CD14-positive monocyte (primary cell): ENCODE measurements around the gene PIP5K1C. TPM values are rescaled to one million over a fixed set of nuclear protein-coding genes. Genes with fewer than 3 reads are reported as not detected.
A peak's percentile ranks its signal among the peaks of the same experiment; 100 is the strongest.

Experiments used
- DNase-seq, 3 donors: peaks; one replicate each; pipeline ENCODE4 v3.0.0-alpha.2; 2011 to 2022
- H2AFZ ChIP-seq: 2 replicates; pipeline ENCODE4 v1.6.0; 2012; ENCODE audit warnings: mild to moderate bottlenecking, low read depth, low read length, inconsistent platforms; ENCODE audit not compliant: insufficient read depth, poor library complexity, severe bottlenecking
- H3K27ac ChIP-seq, 2 donors: 1 replicate in 1 of 2; 2 replicates in 1 of 2; pipeline ENCODE4 v1.5.1; 2012 to 2013; ENCODE audit warnings: low read length in 2 of 2, control low read depth in 1 of 2, inconsistent platforms in 1 of 2, low read depth in 1 of 2, mild to moderate bottlenecking in 1 of 2
- H3K27me3 ChIP-seq, 2 donors: one replicate each; pipeline versions ENCODE4 v1.6.0 to v1.6.1; 2011 to 2013; ENCODE audit warnings: low read length in 2 of 2; ENCODE audit not compliant: control insufficient read depth in 2 of 2, insufficient read depth in 2 of 2
- H3K36me3 ChIP-seq, 2 donors: replicated peaks in 1 of 2; 1 replicate in 1 of 2; 2 replicates in 1 of 2; pipeline versions ENCODE4 v1.5.1 to v1.6.1; 2012 to 2013; ENCODE audit warnings: low read length in 2 of 2, control low read depth in 1 of 2, inconsistent platforms in 1 of 2, mild to moderate bottlenecking in 1 of 2; ENCODE audit not compliant: insufficient read depth in 2 of 2, control insufficient read depth in 1 of 2
- H3K4me1 ChIP-seq, 2 donors: 1 replicate in 1 of 2; 2 replicates in 1 of 2; pipeline versions ENCODE4 v1.5.1 to v1.6.1; 2012 to 2013; ENCODE audit warnings: low read length in 2 of 2, control low read depth in 1 of 2, inconsistent platforms in 1 of 2, mild to moderate bottlenecking in 1 of 2, moderate library complexity in 1 of 2; ENCODE audit not compliant: insufficient read depth in 2 of 2, control insufficient read depth in 1 of 2
- H3K4me2 ChIP-seq: replicated peaks from 2 replicates; pipeline ENCODE3; 2012; ENCODE audit warnings: low read length, moderate library complexity, mild to moderate bottlenecking; ENCODE audit not compliant: poor library complexity, severe bottlenecking; ENCODE audit errors: extremely low read depth
- H3K4me3 ChIP-seq, 3 experiments: fragments of 200-600 bp in 1 of 3; sonication (generic) in 1 of 3; replicated peaks in 1 of 3; 1 replicate in 2 of 3; 2 replicates in 1 of 3; pipeline ENCODE4 v1.5.1; 2011 to 2013; ENCODE audit warnings: low read length in 3 of 3, mild to moderate bottlenecking in 3 of 3, control low read depth in 2 of 3, low read depth in 2 of 3, inconsistent platforms in 1 of 3, moderate library complexity in 1 of 3
- H3K79me2 ChIP-seq: 2 replicates; pipeline ENCODE4 v1.6.0; 2012; ENCODE audit warnings: mild to moderate bottlenecking, control low read depth, inconsistent platforms, low read length, moderate library complexity; ENCODE audit not compliant: insufficient read depth
- H3K9ac ChIP-seq: 2 replicates; pipeline ENCODE4 v1.6.0; 2017; ENCODE audit warnings: low read length, mild to moderate bottlenecking; ENCODE audit not compliant: insufficient read depth, poor library complexity, severe bottlenecking
- H3K9me3 ChIP-seq, 2 donors: replicated peaks in 1 of 2; 1 replicate in 1 of 2; 2 replicates in 1 of 2; pipeline versions ENCODE4 v1.5.1 to v1.6.1; 2012 to 2013; ENCODE audit warnings: low read length in 2 of 2, control low read depth in 1 of 2; ENCODE audit not compliant: control insufficient read depth in 1 of 2, insufficient read depth in 1 of 2
- H4K20me1 ChIP-seq: 2 replicates; pipeline ENCODE4 v1.6.0; 2012; ENCODE audit warnings: mild to moderate bottlenecking, low read length, control low read depth, moderate library complexity; ENCODE audit not compliant: insufficient read depth
- H3K27ac Mint-ChIP-seq, 7 donors: one replicate each; pipeline ENCODE4 v1.8.0; 2020; ENCODE audit warnings: mild to moderate bottlenecking in 7 of 7, mixed read lengths in 7 of 7, moderate library complexity in 6 of 7, inconsistent platforms in 2 of 7
- H3K27me3 Mint-ChIP-seq, 3 donors: one replicate each; pipeline ENCODE4 v1.8.0; 2021 to 2022; ENCODE audit warnings: low read depth in 3 of 3, mild to moderate bottlenecking in 3 of 3, mixed read lengths in 3 of 3, moderate library complexity in 3 of 3, inconsistent platforms in 1 of 3
- H3K36me3 Mint-ChIP-seq, 2 donors: one replicate each; pipeline ENCODE4 v1.8.0; 2020; ENCODE audit warnings: mixed read lengths in 2 of 2, inconsistent platforms in 1 of 2, mild to moderate bottlenecking in 1 of 2
- H3K4me1 Mint-ChIP-seq: one replicate; pipeline ENCODE4 v1.8.0; 2020; ENCODE audit warnings: mild to moderate bottlenecking, mixed read lengths
- H3K4me3 Mint-ChIP-seq, 2 donors: one replicate each; pipeline ENCODE4 v1.8.0; 2020; ENCODE audit warnings: mild to moderate bottlenecking in 2 of 2, mixed read lengths in 2 of 2, moderate library complexity in 1 of 2
- H3K9me3 Mint-ChIP-seq, 7 donors: one replicate each; pipeline ENCODE4 v1.8.0; 2020 to 2022; ENCODE audit warnings: mixed read lengths in 7 of 7, mild to moderate bottlenecking in 6 of 7, moderate library complexity in 6 of 7, inconsistent platforms in 2 of 7
- CTCF ChIP-seq: fragments of 200-600 bp; IDR thresholded peaks from one replicate; pipeline ENCODE4 v1.8.0; 2022; ENCODE audit warnings: antibody characterized with exemption, mild to moderate bottlenecking
- WGBS: methylation state at CpG from one replicate; pipeline ENCODE4 v1.1.5; 2013; ENCODE audit warnings: missing lambda C conversion rate; ENCODE audit not compliant: insufficient coverage; 5-methylcytosine and 5-hydroxymethylcytosine counted together
- intact Hi-C, 2 donors: fragments of 100-400 bp; cut with micrococcal nuclease; formaldehyde crosslinking; loops; one replicate each; pipeline versions ENCODE4 v1.15.0 to v1.15.1; 2023
- polyA plus RNA-seq, 3 donors: library from polyadenylated mRNA; depleted of rRNA in 1 of 3; unstranded in 2 of 3; stranded (reverse) in 1 of 3; fragments of 300-500 nt in 2 of 3; fragments of >200 nt in 1 of 3; fragmentation: Illumina TruSeq in 2 of 3; gene quantifications; 1 replicate in 2 of 3; 2 replicates in 1 of 3; pipeline ENCODE4 v1.2.3, GENCODE V29; 2012 to 2021

The PIP5K1C gene
- polyA plus RNA-seq, 3 donors: 6.5 to 19.5 (median 10.1) TPM

GRCh38 chr19:3663838-3664237 is 36.4 kb downstream of the PIP5K1C start:
- H3K4me1 ChIP-seq: no peaks in the 10 kb centered on the region
- no peaks in the 10 kb centered on the region for H3K4me1 Mint-ChIP-seq
- peaks cover 57 to 82% of the 10 kb centered on the region in 2 donors for H3K36me3 Mint-ChIP-seq
- peaks cover 61 to 83% of the 10 kb centered on the region in 2 donors for H3K36me3 ChIP-seq
- no peak overlapping the region for H3K4me2 ChIP-seq
- no peak overlapping the region for H3K27ac Mint-ChIP-seq
- H3K9me3 ChIP-seq: no peaks in the 10 kb centered on the region
- no peak overlapping the region for H2AFZ ChIP-seq
- peaks cover 0 to 3% (median 0%) of the 10 kb centered on the region in 7 donors for H3K9me3 Mint-ChIP-seq
- DNase-seq: no peak
- WGBS: 99% methylated on average over 14 of the region's 18 CpGs
- peaks cover 64% of the 10 kb centered on the region for H4K20me1 ChIP-seq
- TF ChIP-seq CTCF: no peak
- H3K27ac ChIP-seq: no peak overlapping the region
- intact Hi-C loops: loop anchor here in 1 of 2 donors (2.0 kb wide), 1 partner anchor 159 kb away; no protein-coding TSS in a partner anchor
- H3K79me2 ChIP-seq: no peaks in the 10 kb centered on the region
- H3K27me3 ChIP-seq: no peaks in the 10 kb centered on the region
- H3K4me3 Mint-ChIP-seq: no peak overlapping the region
- no peak overlapping the region for H3K9ac ChIP-seq
- no peak overlapping the region for H3K4me3 ChIP-seq
- peaks cover 0 to 2% (median 0%) of the 10 kb centered on the region in 3 donors for H3K27me3 Mint-ChIP-seq

GRCh38 chr19:3661284-3662238 is 38.7 kb downstream of the PIP5K1C start:
- H3K4me1 ChIP-seq: no peaks in the 10 kb centered on the region
- H3K9me3 ChIP-seq: no peaks in the 10 kb centered on the region
- no peak overlapping the region for H3K27ac ChIP-seq
- H3K4me3 ChIP-seq: no peak overlapping the region
- H3K4me2 ChIP-seq: no peak overlapping the region
- H4K20me1 ChIP-seq: peaks cover 49% of the 10 kb centered on the region
- H3K36me3 ChIP-seq: peaks cover 82 to 95% of the 10 kb centered on the region in 2 donors
- H3K79me2 ChIP-seq: no peaks in the 10 kb centered on the region
- 96% methylated on average over 32 of the region's 34 CpGs for WGBS
- TF ChIP-seq CTCF: no peak
- H2AFZ ChIP-seq: no peak overlapping the region
- H3K36me3 Mint-ChIP-seq: peaks cover 63 to 92% of the 10 kb centered on the region in 2 donors
- peak overlapping the region in 1 of 7 donors; percentile 23 for H3K27ac Mint-ChIP-seq
- H3K9me3 Mint-ChIP-seq: peaks cover 0 to 10% (median 3%) of the 10 kb centered on the region in 7 donors
- no peaks in the 10 kb centered on the region for H3K4me1 Mint-ChIP-seq
- intact Hi-C loops: no loop called here
- no peaks in the 10 kb centered on the region for H3K27me3 Mint-ChIP-seq
- no peak overlapping the region for H3K9ac ChIP-seq
- DNase-seq: no peak
- H3K4me3 Mint-ChIP-seq: no peak overlapping the region
- no peaks in the 10 kb centered on the region for H3K27me3 ChIP-seq
